ENCODE data around the gene LGALS12.
"Not testable (repeated sequence)": the region's sequence is repeated elsewhere in the genome, so short reads cannot be mapped to it uniquely, and the experiment has no call there.

The LGALS12 gene

GRCh38 chr11:63506876-63507275, 992 bp downstream of the LGALS12 start:
- no peak for DNase-seq

- no peak for DNase-seq
These were observed 1.6 kb downstream of the LGALS12 start for GRCh38 chr11:63507511-63507910.

GRCh38 chr11:63508009-63508408, 2.1 kb downstream of the LGALS12 start:
- no peak for DNase-seq

GRCh38 chr11:63508745-63509144, 2.9 kb downstream of the LGALS12 start:
- DNase-seq = no peak

GRCh38 chr11:63510360-63511047, 4.6 kb downstream of the LGALS12 start:
- DNase-seq = no peak

GRCh38 chr11:63511048-63511748, 5.3 kb downstream of the LGALS12 start:
- DNase-seq = no peak

- no peak for DNase-seq
These were observed 6.9 kb downstream of the LGALS12 start for GRCh38 chr11:63512816-63513215.

GRCh38 chr11:63516109-63516508, 10.2 kb downstream of the LGALS12 start:
- DNase-seq = no peak

- DNase-seq = no peak
These were observed 11.3 kb downstream of the LGALS12 start for GRCh38 chr11:63517156-63517555.

- DNase-seq = no peak
These were observed 12.7 kb downstream of the LGALS12 start for GRCh38 chr11:63518548-63518947.

- no peak for DNase-seq
These were observed 14.8 kb downstream of the LGALS12 start for GRCh38 chr11:63520606-63521170.

- DNase-seq = no peak
These were observed 16.0 kb downstream of the LGALS12 start for GRCh38 chr11:63521896-63522295.

- no peak for DNase-seq
These were observed 17.3 kb downstream of the LGALS12 start for GRCh38 chr11:63523151-63523550.

- no peak for DNase-seq
These were observed 21.8 kb downstream of the LGALS12 start for GRCh38 chr11:63527667-63528066.

GRCh38 chr11:63528156-63528555, 22.3 kb downstream of the LGALS12 start:
- not testable (repeated sequence) for DNase-seq

GRCh38 chr11:63528729-63529278, 22.9 kb downstream of the LGALS12 start:
- not testable (repeated sequence) for DNase-seq

- DNase-seq = not testable (repeated sequence)
These were observed 23.5 kb downstream of the LGALS12 start for GRCh38 chr11:63529373-63529772.

- no peak for DNase-seq
These were observed 24.1 kb downstream of the LGALS12 start for GRCh38 chr11:63530021-63530420.

- DNase-seq = peak; percentile 62
These were observed 25.3 kb downstream of the LGALS12 start for GRCh38 chr11:63531074-63531792.

GRCh38 chr11:63532117-63532516, 26.2 kb downstream of the LGALS12 start:
- DNase-seq = no peak

GRCh38 chr11:63532799-63533475, 27.1 kb downstream of the LGALS12 start:
- no peak for DNase-seq

GRCh38 chr11:63534076-63534475, 28.2 kb downstream of the LGALS12 start:
- DNase-seq = no peak

Data from stimulated activated CD4-positive, alpha-beta T cell treated with anti-CD3 and anti-CD28 coated beads, Interleukin-4, amount 100 ng/mL, for 24 hours (primary cell).